IPS-18c (cell line): Measurements from ENCODE around the gene MRPL46.

Source experiments
- H3K4me3 ChIP-seq: 2 replicates; pipeline ENCODE4 v1.7.0; 2013; ENCODE audit warnings: low read depth, mild to moderate bottlenecking, low read length, moderate library complexity; ENCODE audit not compliant: insufficient read depth
- H3K9me3 ChIP-seq: one replicate; pipeline ENCODE4 v1.6.1; 2013; ENCODE audit warnings: mild to moderate bottlenecking, low read length, moderate library complexity; ENCODE audit not compliant: control insufficient read depth, insufficient read depth

MRPL46 gene

GRCh38 chr15:88428053-88428452 lies 39.1 kb downstream of the MRPL46 start:
- Histone ChIP-seq H3K9me3 (peaks cover 2% of the 10 kb centered on the region), H3K4me3 (no peak overlapping the region)

- no peaks in the 10 kb centered on the region for H3K9me3 ChIP-seq
- no peak overlapping the region for H3K4me3 ChIP-seq
Observed at GRCh38 chr15:88426304-88426703, 40.9 kb downstream of the MRPL46 start.

- Histone ChIP-seq H3K4me3 (no peak overlapping the region), H3K9me3 (no peaks in the 10 kb centered on the region)
Observed at GRCh38 chr15:88423331-88423730, 43.9 kb downstream of the MRPL46 start.

- H3K9me3 ChIP-seq: no peaks in the 10 kb centered on the region
- no peak overlapping the region for H3K4me3 ChIP-seq
Observed at GRCh38 chr15:88419830-88420229, 47.4 kb downstream of the MRPL46 start.
